Esophagus squamous epithelium (tissue), 5 donors: ENCODE data around the gene REX1BD. TPM values are rescaled to one million over a fixed set of nuclear protein-coding genes. Genes with fewer than 3 reads are reported as not detected.

ENCODE experiments used
- DNase-seq: peaks from one replicate; lab custom pipeline; 2025; lab: John Stamatoyannopoulos, UW
- H3K27ac ChIP-seq, 4 donors: fragments of 200-600 bp; sonication (generic); one replicate each; pipeline ENCODE4 v1.5.1; 2016 to 2019; ENCODE audit warnings: mild to moderate bottlenecking in 1 of 4
- H3K27me3 ChIP-seq, 4 donors: fragments of 200-600 bp; sonication (generic); 1 replicate in 3 of 4; 2 replicates in 1 of 4; pipeline versions ENCODE4 v1.5.1 to v1.6.0; 2017 to 2021; ENCODE audit warnings: antibody characterized with exemption in 1 of 4
- H3K36me3 ChIP-seq, 3 donors: fragments of 200-600 bp; sonication (generic); one replicate each; pipeline ENCODE4 v1.5.1; 2016 to 2019
- H3K4me1 ChIP-seq, 3 donors: fragments of 200-600 bp; sonication (generic); one replicate each; pipeline ENCODE4 v1.5.1; 2017 to 2019
- H3K4me3 ChIP-seq, 4 donors: fragments of 200-600 bp; sonication (generic); 1 replicate in 3 of 4; 2 replicates in 1 of 4; pipeline ENCODE4 v1.5.1; 2016 to 2019; ENCODE audit warnings: mild to moderate bottlenecking in 2 of 4, moderate library complexity in 1 of 4
- H3K9me3 ChIP-seq, 3 donors: fragments of 200-600 bp; sonication (generic); one replicate each; pipeline ENCODE4 v1.5.1; 2016 to 2019
- POLR2A ChIP-seq, 4 donors: fragments of 450-650 bp; IDR thresholded peaks; one replicate each; pipeline ENCODE4 v1.6.1; 2017; ENCODE audit warnings: antibody characterized with exemption in 4 of 4, mild to moderate bottlenecking in 4 of 4, moderate library complexity in 3 of 4
- WGBS, 2 donors: methylation state at CpG; one replicate each; pipeline ENCODE4 v1.1.5; 2018; 5-methylcytosine and 5-hydroxymethylcytosine counted together
- intact Hi-C: fragments of 100-400 bp; cut with DNase I; formaldehyde crosslinking; loops from one replicate; pipeline ENCODE4 v1.15.0; 2022
- small RNA-seq, 4 donors: library from RNA; depleted of rRNA; stranded (forward); fragments of <200 nt; gene quantifications; one replicate each; pipeline ENCODE3, GENCODE V24; 2016
- total RNA-seq, 4 donors: library from RNA; depleted of rRNA; stranded (reverse); fragments of >200 nt; gene quantifications; one replicate each; pipeline ENCODE4 v1.1.0, GENCODE V29; 2016
- TF ChIP-seq, protein P1 (sequence below), 6 experiments: fragments of 450-650 bp in 4 of 6; fragments of 200-600 bp in 2 of 6; sonication (generic) in 2 of 6; IDR thresholded peaks; one replicate each; pipeline ENCODE4 v1.5.1; 2016 to 2019; ENCODE audit warnings: antibody characterized with exemption in 6 of 6, mild to moderate bottlenecking in 4 of 6, moderate library complexity in 4 of 6
- donor health status: DM: yes; HTN: yes; CAD: no.

REX1BD gene
- total RNA-seq, 4 donors from 2014 or later, result 46.8 to 69.0 (median 56.6) TPM

DNA sequence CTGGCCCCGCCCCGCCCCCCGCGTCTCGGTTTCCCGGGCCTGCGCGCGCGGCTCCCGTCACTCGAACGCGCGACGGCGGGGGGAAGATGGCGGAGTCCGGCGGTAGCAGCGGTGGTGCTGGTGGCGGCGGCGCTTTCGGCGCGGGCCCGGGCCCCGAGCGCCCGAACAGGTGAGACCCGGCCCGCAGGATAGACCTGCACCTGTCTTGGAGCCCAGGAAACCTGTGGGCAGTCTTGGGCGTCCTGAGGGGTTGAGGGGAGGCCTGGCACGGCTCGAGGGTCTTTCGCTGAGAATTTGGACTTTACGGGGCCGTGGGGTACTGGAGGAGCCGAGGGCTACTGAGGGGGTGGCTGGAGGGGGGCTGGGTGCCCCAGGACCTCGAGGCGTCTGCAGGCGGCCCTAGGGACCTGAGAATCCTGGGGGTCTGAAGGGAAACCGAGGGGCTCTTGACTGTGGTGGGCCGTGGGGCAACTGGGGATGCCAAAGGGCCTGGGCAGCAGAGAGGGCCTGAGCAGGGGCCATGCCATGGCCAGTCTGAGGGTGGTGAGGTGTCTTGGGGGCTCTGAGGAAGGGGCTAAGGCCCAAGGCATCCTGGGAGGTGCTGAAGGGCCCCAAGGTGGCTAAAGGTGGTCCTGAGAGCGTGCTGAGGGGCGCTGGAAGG is 48.5 kb downstream of the REX1BD start, which contains the start of gene KLHL26:
Gene KLHL26, plus strand, starts transcription at position 60 of the 661 bp plus-strand sequence. Its CDS starts 27 bp downstream, at position 87.
- TF ChIP-seq, protein P1, sequence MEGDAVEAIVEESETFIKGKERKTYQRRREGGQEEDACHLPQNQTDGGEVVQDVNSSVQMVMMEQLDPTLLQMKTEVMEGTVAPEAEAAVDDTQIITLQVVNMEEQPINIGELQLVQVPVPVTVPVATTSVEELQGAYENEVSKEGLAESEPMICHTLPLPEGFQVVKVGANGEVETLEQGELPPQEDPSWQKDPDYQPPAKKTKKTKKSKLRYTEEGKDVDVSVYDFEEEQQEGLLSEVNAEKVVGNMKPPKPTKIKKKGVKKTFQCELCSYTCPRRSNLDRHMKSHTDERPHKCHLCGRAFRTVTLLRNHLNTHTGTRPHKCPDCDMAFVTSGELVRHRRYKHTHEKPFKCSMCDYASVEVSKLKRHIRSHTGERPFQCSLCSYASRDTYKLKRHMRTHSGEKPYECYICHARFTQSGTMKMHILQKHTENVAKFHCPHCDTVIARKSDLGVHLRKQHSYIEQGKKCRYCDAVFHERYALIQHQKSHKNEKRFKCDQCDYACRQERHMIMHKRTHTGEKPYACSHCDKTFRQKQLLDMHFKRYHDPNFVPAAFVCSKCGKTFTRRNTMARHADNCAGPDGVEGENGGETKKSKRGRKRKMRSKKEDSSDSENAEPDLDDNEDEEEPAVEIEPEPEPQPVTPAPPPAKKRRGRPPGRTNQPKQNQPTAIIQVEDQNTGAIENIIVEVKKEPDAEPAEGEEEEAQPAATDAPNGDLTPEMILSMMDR (IDR thresholded peaks at IDR 0.05), result no peak
- TF ChIP-seq POLR2A (IDR thresholded peaks at IDR 0.05), result peak in 2 of 4 donors; percentile 66 to 68
- WGBS, 2 donors, result 18 to 20% methylated on average over 8 to 9 of the region's 47 CpGs
- intact Hi-C loops, result no loop called here

DNA sequence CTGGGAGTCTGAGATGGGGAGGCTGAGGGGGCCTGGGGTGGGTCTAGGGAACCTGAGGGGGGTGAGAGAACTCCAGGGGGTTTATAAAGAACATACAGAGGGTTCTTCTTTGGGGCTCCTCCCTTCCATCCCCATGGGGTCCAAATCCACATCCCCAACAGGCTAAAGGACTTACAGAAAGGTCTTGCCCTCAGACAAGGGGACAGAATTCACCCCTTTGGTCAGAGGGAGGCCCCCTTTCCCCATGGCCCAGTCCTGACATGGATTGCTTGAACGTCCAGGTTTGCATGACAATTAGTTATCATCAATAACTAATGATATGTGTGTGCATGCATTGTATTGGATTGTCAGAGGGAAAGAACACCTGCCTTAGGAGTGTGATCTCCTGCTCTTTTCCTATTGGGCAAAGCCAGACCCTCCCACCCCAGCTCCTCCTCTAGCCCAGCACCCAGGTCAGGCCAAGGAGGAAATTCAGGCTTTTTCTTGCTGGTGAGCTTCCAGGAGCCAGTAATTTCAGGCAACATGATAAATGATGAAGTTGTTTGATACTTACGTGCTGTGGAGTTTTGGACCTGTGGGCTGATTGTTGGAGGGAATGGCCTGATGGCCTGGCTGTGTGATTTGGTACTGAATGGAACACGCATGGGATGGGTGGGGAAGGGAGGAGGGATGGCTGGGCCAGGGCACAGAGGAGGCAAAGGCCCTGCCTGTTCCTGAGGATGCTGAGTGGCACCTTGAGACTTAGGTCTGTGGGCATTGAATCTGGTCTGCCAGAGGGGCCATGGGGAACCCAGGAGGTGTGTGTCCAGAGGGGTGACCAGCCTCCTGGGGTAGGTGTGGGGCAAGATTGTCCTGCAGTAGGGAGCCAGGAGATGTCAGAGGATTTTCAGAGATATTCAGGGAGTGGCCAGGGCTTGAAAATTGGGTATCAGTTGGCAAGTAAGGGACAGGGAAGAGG is 49.4 kb downstream of the REX1BD start:
- H3K4me1 ChIP-seq, result peaks cover 23 to 52% (median 27%) of the 10 kb centered on the region in 3 donors
- peak overlapping the region; percentile 86 to 92 (median 90) for H3K27ac ChIP-seq
- peak overlapping the region; percentile 69 to 91 (median 78) for H3K4me3 ChIP-seq
- no peaks in the 10 kb centered on the region for H3K9me3 ChIP-seq
- no peaks in the 10 kb centered on the region for H3K36me3 ChIP-seq
- no peak for DNase-seq
- 20 to 39% methylated on average over 3 of the region's 3 CpGs for WGBS, 2 donors
- intact Hi-C loops, result no loop called here
- TF ChIP-seq, protein P1 (IDR thresholded peaks at IDR 0.05), result no peak
- TF ChIP-seq POLR2A (IDR thresholded peaks at IDR 0.05), result no peak
- H3K27me3 ChIP-seq, result peaks cover 0 to 4% (median 0%) of the 10 kb centered on the region in 4 donors

More for the DNA sequence above, 48.5 kb downstream of the REX1BD start, which contains the start of gene KLHL26:
- DNase-seq, result no peak
- Histone ChIP-seq H3K27ac (peak within 1 kb of the TSS; percentile 86 to 92 (median 90)), H3K4me1 (peaks cover 23 to 52% (median 27%) of the 10 kb centered on the region in 3 donors), H3K36me3 (no peaks in the 10 kb centered on the region), H3K9me3 (no peaks in the 10 kb centered on the region), H3K4me3 (peak within 1 kb of the TSS; percentile 69 to 91 (median 78)), H3K27me3 (peaks cover 0 to 4% (median 0%) of the 10 kb centered on the region in 4 donors)

DNA sequence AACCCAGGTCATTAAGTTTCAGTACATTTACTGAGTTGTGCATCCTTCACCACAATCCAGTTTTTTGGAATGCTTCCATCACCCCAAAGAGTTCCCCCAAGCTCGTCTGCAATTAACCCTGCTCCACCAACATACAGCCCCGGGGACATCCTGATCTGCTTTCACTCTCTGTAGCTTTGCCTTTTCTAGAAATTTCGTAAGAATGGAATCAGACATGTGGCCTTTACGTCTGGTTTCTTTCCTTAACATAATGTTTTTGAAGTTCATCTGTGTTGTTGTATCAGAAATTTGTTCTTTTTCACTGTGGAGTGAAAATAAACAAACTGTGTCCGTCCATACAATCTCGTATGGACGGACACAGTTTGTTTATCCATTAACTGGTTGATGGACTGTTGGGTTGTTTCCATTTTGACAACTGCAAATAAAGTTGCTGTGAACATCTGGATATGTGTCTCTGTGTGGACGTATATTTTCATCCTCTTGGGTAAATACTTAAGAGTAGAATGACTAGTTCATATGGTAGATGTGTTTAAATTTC is 51.2 kb downstream of the REX1BD start:
- Histone ChIP-seq H3K4me1 (peaks cover 26 to 55% (median 31%) of the 10 kb centered on the region in 3 donors), H3K27me3 (no peaks in the 10 kb centered on the region), H3K4me3 (no peak overlapping the region), H3K27ac (peak overlapping the region in 1 of 4 donors; percentile 25), H3K36me3 (no peaks in the 10 kb centered on the region), H3K9me3 (no peaks in the 10 kb centered on the region)
- intact Hi-C loops, result no loop called here
- DNase-seq, result no peak
- TF ChIP-seq POLR2A (IDR thresholded peaks at IDR 0.05), result no peak
- TF ChIP-seq, protein P1 (IDR thresholded peaks at IDR 0.05), result no peak
- 63 to 76% methylated on average over 8 of the region's 8 CpGs for WGBS, 2 donors

Small RNA genes within 50 kb of the gene (small RNA-seq; reads per million reads assigned to genes)
- 0 reads per million in 4 donors for gene RN7SL155P

Other genes starting within 250 kb of the REX1BD start
- gene PGPEP1, start 248.2 kb upstream of the REX1BD start, total RNA-seq, result 10 to 100 TPM in 1 of 4 donors, 1 to 10 TPM in 2, under 1 TPM in 1; 0.83 to 10.1 (median 5.3) TPM
- 1 to 10 TPM in 1 of 4 donors, under 1 TPM in 1, not detected in 2; 0.76 to 2.3 TPM for gene GDF15, start 202.6 kb upstream of the REX1BD start, total RNA-seq
- 10 to 100 TPM in 1 of 4 donors, 1 to 10 TPM in 1, under 1 TPM in 2; 0.53 to 10.3 (median 1.9) TPM for gene LRRC25, start 191.2 kb upstream of the REX1BD start, total RNA-seq
- gene SSBP4, start 169.4 kb upstream of the REX1BD start, total RNA-seq, result 10 to 100 TPM; 23.7 to 48.1 (median 26.1) TPM
- gene ISYNA1, start 150.7 kb upstream of the REX1BD start, total RNA-seq, result 10 to 100 TPM in 3 of 4 donors, 1 to 10 TPM in 1; 8.1 to 24.4 (median 14.4) TPM
- gene ELL, start 66.7 kb upstream of the REX1BD start, total RNA-seq, result 10 to 100 TPM in 2 of 4 donors, 1 to 10 TPM in 2; 5.9 to 12.8 (median 9.9) TPM
- 100 to 1,000 TPM; 132 to 273 (median 247) TPM for gene FKBP8, start 45.2 kb upstream of the REX1BD start, total RNA-seq
- gene KXD1, start 30.9 kb upstream of the REX1BD start, total RNA-seq, result 100 to 1,000 TPM in 1 of 4 donors, 10 to 100 TPM in 3; 65.5 to 104 (median 83.5) TPM
- 100 to 1,000 TPM; 445 to 799 (median 753) TPM for gene UBA52, start 16.9 kb upstream of the REX1BD start, total RNA-seq
- gene CRLF1, start 18.0 kb downstream of the REX1BD start, total RNA-seq, result 10 to 100 TPM; 13.2 to 82.6 (median 19.3) TPM
- 1 to 10 TPM in 1 of 4 donors, under 1 TPM in 1, not detected in 2; 0.18 to 2.7 TPM for gene TMEM59L, start 24.1 kb downstream of the REX1BD start, total RNA-seq
- 1 to 10 TPM; 1.6 to 6.6 (median 3.4) TPM for gene KLHL26, start 48.2 kb downstream of the REX1BD start, total RNA-seq
- 1 to 10 TPM; 1.8 to 3.6 (median 2.1) TPM for gene CRTC1, start 94.9 kb downstream of the REX1BD start, total RNA-seq
- gene COMP, start 202.5 kb downstream of the REX1BD start, total RNA-seq, result 1 to 10 TPM in 3 of 4 donors, not detected in 1; 1.3 to 8.0 (median 5.3) TPM
- gene UPF1, start 243.2 kb downstream of the REX1BD start, total RNA-seq, result 10 to 100 TPM; 31.6 to 69.7 (median 55.6) TPM